H1 (cell line): ENCODE data around the gene CRYBG1. TPM values are rescaled to one million over a fixed set of nuclear protein-coding genes. Genes with fewer than 3 reads are reported as not detected.

ENCODE experiments used
- CTCF ChIA-PET: fragments of 300-600 bp; sonication (Branson Sonifier 250); formaldehyde crosslinking; loops from one replicate; lab custom pipeline; 2021; ENCODE audit not compliant: partially characterized antibody; lab: Charles Lee
- POLR2A ChIA-PET: fragments of 300-600 bp; sonication (Branson Sonifier 250); formaldehyde crosslinking; loops from one replicate; lab custom pipeline; 2021; ENCODE audit warnings: inconsistent platforms; ENCODE audit not compliant: partially characterized antibody; lab: Charles Lee
- DNase-seq, 2 experiments: peaks; one replicate each; pipeline versions ENCODE4 v3.0.0 to v3.0.0-alpha.2; 2010 to 2022; ENCODE audit warnings: low spot score in 2 of 2, low read depth in 1 of 2, mixed read lengths in 1 of 2
- FAIRE-seq: peaks from 2 replicates; lab custom pipeline; 2011; peaks lifted over from hg19 to GRCh38; lab: Jason Lieb, UNC
- H2AFZ ChIP-seq: 2 replicates; pipeline ENCODE4 v1.8.1; 2012; ENCODE audit warnings: low read length, inconsistent platforms
- H2AK5ac ChIP-seq: 2 replicates; pipeline ENCODE4 v1.6.1; 2013; ENCODE audit warnings: low read depth, low read length
- H2BK120ac ChIP-seq: replicated peaks from 2 replicates; pipeline ENCODE3; 2013; ENCODE audit warnings: low read depth, low read length, inconsistent platforms
- H2BK12ac ChIP-seq: 2 replicates; pipeline ENCODE4 v1.6.1; 2013; ENCODE audit warnings: low read depth, low read length
- H2BK15ac ChIP-seq: 2 replicates; pipeline ENCODE4 v1.6.1; 2013; ENCODE audit warnings: low read length
- H2BK20ac ChIP-seq: 2 replicates; pipeline ENCODE4 v1.6.1; 2013; ENCODE audit warnings: low read length
- H2BK5ac ChIP-seq: 2 replicates; pipeline ENCODE4 v1.6.1; 2013; ENCODE audit warnings: low read depth, low read length
- H3K14ac ChIP-seq: 2 replicates; pipeline ENCODE4 v1.6.1; 2013; ENCODE audit warnings: inconsistent platforms; ENCODE audit not compliant: insufficient read length
- H3K18ac ChIP-seq: 2 replicates; pipeline ENCODE4 v1.6.1; 2013; ENCODE audit warnings: low read length; ENCODE audit errors: extremely low read depth
- H3K23ac ChIP-seq: 2 replicates; pipeline ENCODE4 v1.6.1; 2013; ENCODE audit warnings: inconsistent platforms; ENCODE audit not compliant: insufficient read length
- H3K23me2 ChIP-seq: 2 replicates; pipeline ENCODE4 v1.6.1; 2013; ENCODE audit warnings: low read depth, low read length
- H3K27ac ChIP-seq: 2 replicates; pipeline ENCODE4 v1.6.1; 2011; ENCODE audit warnings: low read depth, low read length, inconsistent platforms
- H3K27me3 ChIP-seq, 4 experiments: replicated peaks in 1 of 4; 1 replicate in 1 of 4; 2 replicates in 3 of 4; pipeline versions ENCODE4 v1.6.1 to v1.8.1; 2011 to 2013; ENCODE audit warnings: low read length in 3 of 4, mild to moderate bottlenecking in 3 of 4, inconsistent platforms in 2 of 4, mixed read lengths in 2 of 4, moderate library complexity in 1 of 4; ENCODE audit not compliant: control insufficient read depth in 3 of 4, insufficient read depth in 3 of 4; ENCODE audit errors: extremely low read depth in 1 of 4
- H3K36me3 ChIP-seq, 4 experiments: 2 replicates each; pipeline versions ENCODE4 v1.6.1 to v1.8.1; 2011 to 2013; ENCODE audit warnings: mild to moderate bottlenecking in 4 of 4, low read length in 3 of 4, moderate library complexity in 2 of 4, control low read depth in 1 of 4, inconsistent platforms in 1 of 4; ENCODE audit not compliant: insufficient read depth in 4 of 4, control insufficient read depth in 2 of 4
- H3K4ac ChIP-seq: replicated peaks from 2 replicates; pipeline ENCODE3; 2013; ENCODE audit warnings: low read length, low read depth, mixed read lengths, inconsistent platforms; ENCODE audit not compliant: insufficient read length
- H3K4me1 ChIP-seq, 4 experiments: replicated peaks in 1 of 4; 1 replicate in 1 of 4; 2 replicates in 3 of 4; pipeline versions ENCODE4 v1.6.1 to v1.8.1; 2011 to 2013; ENCODE audit warnings: low read length in 3 of 4, inconsistent platforms in 2 of 4, mixed read lengths in 1 of 4; ENCODE audit not compliant: insufficient read depth in 4 of 4, control insufficient read depth in 3 of 4
- H3K4me2 ChIP-seq, 2 experiments: 2 replicates each; pipeline versions ENCODE4 v1.6.1 to v1.8.1; 2011 to 2013; ENCODE audit warnings: low read depth in 2 of 2, low read length in 2 of 2, control low read depth in 1 of 2, inconsistent platforms in 1 of 2, mild to moderate bottlenecking in 1 of 2; ENCODE audit not compliant: insufficient read depth in 1 of 2
- H3K4me3 ChIP-seq, 4 experiments: fragments of 200-600, 300-600 bp in 1 of 4; sonication (generic), shearing (Covaris generic), sonication (Bioruptor Twin) in 1 of 4; 2 replicates each; pipeline versions ENCODE4 v1.5.1 to v1.8.1; 2011 to 2016; ENCODE audit warnings: low read length in 4 of 4, low read depth in 3 of 4, control low read depth in 2 of 4, inconsistent platforms in 2 of 4, mild to moderate bottlenecking in 2 of 4, mixed read lengths in 1 of 4, moderate library complexity in 1 of 4; ENCODE audit not compliant: insufficient read depth in 2 of 4; ENCODE audit errors: extremely low read depth in 1 of 4
- H3K56ac ChIP-seq: replicated peaks from 2 replicates; pipeline ENCODE3; 2013; ENCODE audit warnings: low read depth, mild to moderate bottlenecking, mixed read lengths, low read length, inconsistent platforms; ENCODE audit not compliant: insufficient read length
- H3K79me1 ChIP-seq: 2 replicates; pipeline ENCODE4 v1.6.1; 2013; ENCODE audit warnings: low read depth, low read length, control low read depth
- H3K79me2 ChIP-seq, 2 experiments: 2 replicates each; pipeline versions ENCODE4 v1.6.1 to v1.8.1; 2012 to 2013; ENCODE audit warnings: low read length in 2 of 2, mild to moderate bottlenecking in 2 of 2, inconsistent platforms in 1 of 2; ENCODE audit not compliant: insufficient read depth in 2 of 2, control insufficient read depth in 1 of 2
- H3K9ac ChIP-seq, 4 experiments: replicated peaks in 1 of 4; 1 replicate in 1 of 4; 2 replicates in 3 of 4; pipeline versions ENCODE4 v1.6.1 to v1.8.1; 2011 to 2013; ENCODE audit warnings: low read depth in 3 of 4, low read length in 3 of 4, control low read depth in 2 of 4, mild to moderate bottlenecking in 2 of 4, moderate library complexity in 2 of 4, inconsistent platforms in 1 of 4; ENCODE audit errors: extremely low read depth in 1 of 4
- H3K9me3 ChIP-seq, 2 experiments: 2 replicates each; pipeline versions ENCODE4 v1.6.1 to v1.8.1; 2012 to 2013; ENCODE audit warnings: mild to moderate bottlenecking in 2 of 2, moderate library complexity in 2 of 2, control low read depth in 1 of 2, inconsistent platforms in 1 of 2, low read depth in 1 of 2, low read length in 1 of 2, mixed read lengths in 1 of 2; ENCODE audit not compliant: insufficient read depth in 2 of 2
- H4K20me1 ChIP-seq, 2 experiments: replicated peaks in 1 of 2; 2 replicates each; pipeline versions ENCODE3 to v1.8.1; 2011 to 2013; ENCODE audit warnings: inconsistent platforms in 2 of 2, low read length in 2 of 2, mild to moderate bottlenecking in 1 of 2; ENCODE audit not compliant: insufficient read depth in 2 of 2, control insufficient read depth in 1 of 2
- H4K5ac ChIP-seq: 2 replicates; pipeline ENCODE4 v1.6.1; 2013; ENCODE audit warnings: low read length, low read depth, mixed read lengths, inconsistent platforms; ENCODE audit not compliant: insufficient read length
- H4K8ac ChIP-seq: 2 replicates; pipeline ENCODE4 v1.8.0; 2013; ENCODE audit warnings: mild to moderate bottlenecking, moderate library complexity, low read length, inconsistent platforms; ENCODE audit not compliant: insufficient read depth; ENCODE audit errors: extremely low read depth
- H4K91ac ChIP-seq: replicated peaks from 2 replicates; pipeline ENCODE3; 2013; ENCODE audit warnings: low read length, mixed read lengths, inconsistent platforms; ENCODE audit not compliant: insufficient read length
- ASH2L ChIP-seq: fragments of 200-600, 300-600 bp; sonication (generic); IDR thresholded peaks from one replicate; pipeline ENCODE4 v1.7.1; 2017; ENCODE audit warnings: low read length
- CTBP2 ChIP-seq: IDR thresholded peaks from 2 replicates; pipeline ENCODE4 v1.7.0; 2011; ENCODE audit warnings: borderline replicate concordance, mild to moderate bottlenecking, moderate library complexity, mixed read lengths, low read length; ENCODE audit not compliant: insufficient read depth, insufficient read length
- EGR1 ChIP-seq: IDR thresholded peaks from 2 replicates; pipeline ENCODE4 v1.6.1; 2011; ENCODE audit warnings: low read depth, low read length, borderline replicate concordance
- KDM5A ChIP-seq: fragments of 200-600 bp; IDR thresholded peaks from 2 replicates; pipeline ENCODE4 v1.7.1; 2012; ENCODE audit warnings: mild to moderate bottlenecking, low read length, inconsistent platforms, mixed read lengths
- NRF1 ChIP-seq: IDR thresholded peaks from 2 replicates; pipeline ENCODE4 v1.6.1; 2011; ENCODE audit warnings: mild to moderate bottlenecking, low read depth, low read length, improper control_type of control experiment
- POLR2A ChIP-seq, 2 experiments: IDR thresholded peaks; 1 replicate in 1 of 2; 2 replicates in 1 of 2; pipeline ENCODE4 v1.6.1; 2011; ENCODE audit warnings: low read depth in 2 of 2, low read length in 2 of 2, mild to moderate bottlenecking in 2 of 2; ENCODE audit errors: control extremely low read depth in 1 of 2
- POU5F1 ChIP-seq: IDR thresholded peaks from 2 replicates; pipeline ENCODE4 v1.6.1; 2011; ENCODE audit warnings: low read depth, mild to moderate bottlenecking, low read length, moderate library complexity
- SIN3A ChIP-seq, 2 experiments: IDR thresholded peaks in 1 of 2; conservative IDR thresholded peaks in 1 of 2; 2 replicates each; pipeline ENCODE4 v1.6.1; 2011 to 2012; ENCODE audit warnings: low read length in 2 of 2, improper control_type of control experiment in 1 of 2, low read depth in 1 of 2, mild to moderate bottlenecking in 1 of 2
- SP2 ChIP-seq: IDR thresholded peaks from 2 replicates; pipeline ENCODE4 v1.6.1; 2012; ENCODE audit warnings: mild to moderate bottlenecking, low read length, inconsistent platforms
- SP4 ChIP-seq: IDR thresholded peaks from 2 replicates; pipeline ENCODE4 v1.6.1; 2012; ENCODE audit warnings: low read length, inconsistent platforms
- SUZ12 ChIP-seq: fragments of 200-600 bp; sonication (generic); IDR thresholded peaks from 2 replicates; pipeline ENCODE4 v1.6.1; 2012; ENCODE audit warnings: mild to moderate bottlenecking, inconsistent platforms, low read length, moderate library complexity, mixed read lengths
- WGBS, 2 experiments: shearing (Covaris generic) in 1 of 2; methylation state at CpG; one replicate each; pipeline versions ENCODE4 v1.1.6 to v1.1.7; 2013 to 2015; ENCODE audit warnings: low lambda C conversion rate in 2 of 2, mixed read lengths in 2 of 2, inconsistent platforms in 1 of 2, low coverage in 1 of 2, missing lambda C conversion rate in 1 of 2; ENCODE audit not compliant: insufficient replicate concordance in 2 of 2, insufficient coverage in 1 of 2, insufficient read length in 1 of 2; ENCODE audit errors: extremely low coverage in 1 of 2, missing lambda C conversion rate in 1 of 2; 5-methylcytosine and 5-hydroxymethylcytosine counted together
- polyA plus RNA-seq, 7 experiments: library from polyadenylated mRNA; depleted of rRNA in 3 of 7; stranded (reverse) in 5 of 7; unstranded in 2 of 7; fragments of >200 nt in 5 of 7; fragments of 200-250 nt in 2 of 7; gene quantifications; 1 replicate in 5 of 7; 2 replicates in 1 of 7; 4 replicates in 1 of 7; pipeline versions ENCODE4 v1.2.1 to v1.2.3, GENCODE V29; 2011 to 2013; ENCODE audit warnings: missing spikeins in 2 of 7, mixed read lengths in 2 of 7
- total RNA-seq: library from RNA; stranded (reverse); fragmentation: NEBNext Ultra II Directional; extraction: Animal tissue kit (Norgen Biotek cat#: 25700); gene quantifications from 2 replicates; pipeline ENCODE4 v1.2.1, GENCODE V29; 2021
- TF ChIP-seq, protein P1 (sequence below): IDR thresholded peaks from 2 replicates; pipeline ENCODE4 v1.6.1; 2012; ENCODE audit warnings: inconsistent platforms
- TF ChIP-seq, protein P2 (sequence below): IDR thresholded peaks from 2 replicates; pipeline ENCODE4 v1.6.1; 2011; ENCODE audit warnings: low read depth, mild to moderate bottlenecking, low read length; ENCODE audit not compliant: insufficient read depth

CRYBG1 gene
- total and polyA plus RNA-seq, 2 of the 8 experiments (the other 6 are each of a cell fraction or from before 2014, with no cell fraction given), result 2.2 to 11.6 TPM

DNA sequence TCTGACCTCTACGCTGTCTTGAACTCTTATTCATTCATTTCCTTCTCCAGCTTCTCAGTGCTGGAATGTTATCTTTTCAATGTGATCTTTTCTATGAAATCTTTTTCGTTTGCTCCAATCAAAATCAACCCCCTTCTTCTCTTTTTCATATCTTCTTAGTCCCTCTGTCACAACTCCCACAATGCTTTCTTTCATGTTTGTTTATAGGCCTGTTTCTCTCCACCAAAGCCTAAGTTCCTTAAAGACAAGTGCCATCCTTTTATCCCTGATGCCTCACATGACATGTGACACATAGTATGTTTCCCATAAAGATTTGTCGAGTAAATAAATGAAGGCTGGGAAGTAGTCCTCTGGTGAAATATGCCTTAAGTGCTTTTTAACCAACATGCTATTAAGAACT, 38.1 kb downstream of the CRYBG1 start:
- Histone ChIP-seq H2BK15ac (no peak overlapping the region), H3K36me3 (no peaks in the 10 kb centered on the region), H3K4ac (no peak overlapping the region), H3K4me2 (no peak overlapping the region), H4K5ac (no peak overlapping the region), H4K91ac (no peak overlapping the region), H3K23ac (no peak overlapping the region), H2BK12ac (no peak overlapping the region), H3K27ac (no peak overlapping the region), H3K9me3 (0 out of 4 replicates have a peak, but pooled peaks cover 0 to 4% of the 10 kb centered on the region in 2 experiments), H4K8ac (no peak overlapping the region), H3K79me2 (no peaks in the 10 kb centered on the region), H3K4me3 (no peak overlapping the region), H3K79me1 (no peaks in the 10 kb centered on the region), H2AFZ (no peak overlapping the region), H3K56ac (no peak overlapping the region), H4K20me1 (no peaks in the 10 kb centered on the region), H3K27me3 (no peaks in the 10 kb centered on the region), H3K14ac (no peak overlapping the region), H2AK5ac (no peak overlapping the region), H2BK120ac (no peak overlapping the region), H3K4me1 (no peaks in the 10 kb centered on the region), H3K23me2 (no peaks in the 10 kb centered on the region), H2BK20ac (no peak overlapping the region), H3K18ac (no peak overlapping the region), H2BK5ac (no peak overlapping the region), H3K9ac (no peak overlapping the region)
- WGBS, 2 experiments, result 89 to 100% methylated on average over 1 to 3 of the region's 3 CpGs
- ChIA-PET CTCF (no interaction called here), POLR2A (no interaction called here)
- TF ChIP-seq EGR1, result no peak
- TF ChIP-seq ASH2L, result no peak
- no peak for TF ChIP-seq SP2
- no peak for TF ChIP-seq POU5F1
- no peak for TF ChIP-seq SP4
- TF ChIP-seq, protein P1, sequence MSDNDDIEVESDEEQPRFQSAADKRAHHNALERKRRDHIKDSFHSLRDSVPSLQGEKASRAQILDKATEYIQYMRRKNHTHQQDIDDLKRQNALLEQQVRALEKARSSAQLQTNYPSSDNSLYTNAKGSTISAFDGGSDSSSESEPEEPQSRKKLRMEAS, result no peak
- no peak for TF ChIP-seq KDM5A
- no peak for TF ChIP-seq SUZ12
- TF ChIP-seq POLR2A (IDR thresholded peaks at IDR 0.05; ENCODE audit: control extremely low read depth in 1 of 2, low read depth in 2 of 2, low read length in 2 of 2), result no peak
- no peak for TF ChIP-seq CTBP2
- TF ChIP-seq, protein P2, sequence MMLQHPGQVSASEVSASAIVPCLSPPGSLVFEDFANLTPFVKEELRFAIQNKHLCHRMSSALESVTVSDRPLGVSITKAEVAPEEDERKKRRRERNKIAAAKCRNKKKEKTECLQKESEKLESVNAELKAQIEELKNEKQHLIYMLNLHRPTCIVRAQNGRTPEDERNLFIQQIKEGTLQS, result no peak
- no peak for TF ChIP-seq SIN3A (conservative IDR thresholded peaks at IDR 0.05 in 1 of 2, IDR thresholded peaks at IDR 0.05 in 1 of 2; ENCODE audit: low read depth in 1 of 2, low read length in 2 of 2)
- TF ChIP-seq NRF1, result no peak
- DNase-seq (no peak), FAIRE-seq (no peak)
